Measurements from ENCODE around the gene STX1B. TPM values are rescaled to one million over a fixed set of nuclear protein-coding genes. Genes with fewer than 3 reads are reported as not detected.

STX1B gene
- total RNA-seq, 1 experiment from 2014 or later = 2.1 TPM

GRCh38 chr16:30996985-30997724 is 13.3 kb downstream of the STX1B start:
- peak; percentile 63 for DNase-seq (ENCODE audit: low read depth)

GRCh38 chr16:30996324-30996984 is 14.0 kb downstream of the STX1B start:
- no peak for DNase-seq (ENCODE audit: low read depth)

GRCh38 chr16:30995927-30996323 is 14.5 kb downstream of the STX1B start:
- no peak for DNase-seq (ENCODE audit: low read depth)

DNA sequence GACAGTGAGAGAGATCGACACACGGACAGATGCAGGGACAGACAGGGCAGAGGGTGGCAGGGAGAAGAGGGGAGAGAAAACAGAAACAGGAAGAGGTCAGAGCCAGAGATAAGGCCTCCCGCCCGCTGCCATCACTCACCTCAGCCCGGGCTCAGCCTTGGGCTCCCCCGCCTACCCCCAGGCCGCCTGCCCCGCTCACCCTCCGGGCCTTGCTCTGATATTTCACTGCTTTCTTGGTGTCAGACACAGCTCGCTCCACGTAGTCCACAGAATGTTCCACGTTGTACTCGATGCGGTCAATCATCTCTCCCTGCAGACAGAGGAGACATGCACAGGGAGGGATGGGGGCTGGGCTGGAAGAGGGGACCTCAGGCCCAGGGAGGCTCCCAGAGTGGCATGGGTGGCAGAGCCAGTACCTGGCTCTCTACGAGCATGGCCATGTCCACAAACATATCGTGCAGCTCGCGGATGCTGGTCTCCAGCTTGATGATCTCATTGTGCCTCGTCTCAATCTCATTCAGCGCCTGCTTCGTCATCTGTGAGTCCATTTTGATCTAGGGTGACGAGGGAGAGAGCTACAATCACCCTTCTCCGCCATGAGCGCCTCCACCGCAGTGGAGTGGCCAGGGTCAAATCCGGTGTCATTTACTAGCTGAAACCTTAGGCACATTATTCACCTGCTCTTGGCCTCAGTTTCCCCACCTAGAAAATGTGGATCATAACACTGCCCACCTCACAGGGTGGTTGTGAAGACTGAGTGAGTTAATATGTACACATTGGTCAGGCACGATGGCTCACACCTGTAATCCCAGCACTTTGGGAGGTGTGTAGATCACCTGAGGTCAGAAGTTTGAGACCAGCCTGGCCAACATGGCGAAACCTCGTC is 17.3 kb downstream of the STX1B start:
- no peak for DNase-seq (ENCODE audit: low read depth)

- DNase-seq (ENCODE audit: low read depth) = no peak
Measured at GRCh38 chr16:30992276-30992780, 18.1 kb downstream of the STX1B start.

DNA sequence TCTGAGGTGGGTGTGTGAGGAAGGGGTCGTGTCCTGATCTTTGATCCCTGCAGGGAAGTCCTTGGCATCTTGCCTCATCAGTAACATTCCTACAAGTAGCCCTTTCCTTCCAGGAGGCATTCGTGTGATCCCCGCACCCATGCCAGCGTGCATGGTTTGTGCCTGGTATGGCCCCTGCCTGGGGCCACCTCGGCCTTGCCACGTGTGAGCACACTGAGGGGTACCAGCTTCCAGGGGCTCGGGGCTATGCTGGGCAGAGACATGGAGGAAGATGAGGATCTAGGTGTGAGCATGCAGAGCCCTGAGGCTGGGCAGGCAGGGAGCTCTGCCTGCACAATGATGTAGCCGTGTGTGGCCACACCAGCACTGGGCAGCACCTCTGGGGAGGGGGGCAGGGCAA is 19.4 kb downstream of the STX1B start:
- DNase-seq (ENCODE audit: low read depth) = no peak

GRCh38 chr16:30990105-30990504 is 20.3 kb downstream of the STX1B start:
- DNase-seq (ENCODE audit: low read depth) = no peak

GRCh38 chr16:30989469-30990047 is 20.9 kb downstream of the STX1B start:
- DNase-seq (ENCODE audit: low read depth) = no peak

DNA sequence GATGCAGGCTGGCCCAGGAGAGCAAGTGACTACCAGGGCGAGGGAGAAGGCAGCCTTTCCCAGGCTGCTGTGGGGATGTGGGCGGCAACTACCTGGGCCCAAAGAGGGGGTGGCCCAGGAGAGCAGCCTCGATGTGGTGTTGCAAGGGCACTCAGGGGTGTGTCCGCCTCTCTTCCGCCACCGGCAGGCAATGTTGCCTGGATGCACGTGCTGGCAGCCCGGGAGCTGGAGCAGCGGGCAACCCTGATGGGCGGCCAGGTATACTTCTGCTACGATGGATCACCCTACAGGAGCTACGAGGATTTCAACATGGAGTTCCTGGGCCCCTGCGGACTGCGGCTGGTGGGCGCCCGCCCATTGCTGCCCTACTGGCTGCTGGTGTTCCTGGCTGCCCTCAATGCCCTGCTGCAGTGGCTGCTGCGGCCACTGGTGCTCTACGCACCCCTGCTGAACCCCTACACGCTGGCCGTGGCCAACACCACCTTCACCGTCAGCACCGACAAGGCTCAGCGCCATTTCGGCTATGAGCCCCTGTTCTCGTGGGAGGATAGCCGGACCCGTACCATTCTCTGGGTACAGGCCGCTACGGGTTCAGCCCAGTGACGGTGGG is 22.8 kb downstream of the STX1B start:
- DNase-seq (ENCODE audit: low read depth) = no peak

DNA sequence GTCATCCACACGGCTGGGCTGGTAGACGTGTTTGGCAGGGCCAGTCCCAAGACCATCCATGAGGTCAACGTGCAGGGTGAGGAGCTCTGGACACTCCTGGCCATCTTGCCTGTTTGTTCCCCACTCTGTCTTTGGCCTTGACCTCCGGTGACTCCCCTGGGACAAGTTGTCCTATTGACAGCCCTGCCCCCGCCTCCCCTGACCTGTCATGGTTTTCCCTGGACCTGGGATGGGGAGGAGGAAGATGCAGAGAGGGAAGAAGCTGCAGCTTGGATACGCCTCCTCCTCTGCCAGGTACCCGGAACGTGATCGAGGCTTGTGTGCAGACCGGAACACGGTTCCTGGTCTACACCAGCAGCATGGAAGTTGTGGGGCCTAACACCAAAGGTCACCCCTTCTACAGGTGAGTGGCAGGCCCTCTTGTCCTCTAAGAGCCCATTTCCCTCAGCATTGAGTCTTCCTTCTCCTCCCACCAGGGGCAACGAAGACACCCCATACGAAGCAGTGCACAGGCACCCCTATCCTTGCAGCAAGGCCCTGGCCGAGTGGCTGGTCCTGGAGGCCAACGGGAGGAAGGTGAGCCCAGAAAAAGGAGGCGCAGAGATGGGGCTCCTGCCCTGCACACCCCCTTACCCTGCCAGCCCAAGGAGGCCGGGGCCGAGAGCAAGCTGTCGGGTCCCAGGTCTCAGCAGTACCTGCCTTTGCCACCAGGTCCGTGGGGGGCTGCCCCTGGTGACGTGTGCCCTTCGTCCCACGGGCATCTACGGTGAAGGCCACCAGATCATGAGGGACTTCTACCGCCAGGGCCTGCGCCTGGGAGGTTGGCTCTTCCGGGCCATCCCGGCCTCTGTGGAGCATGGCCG is 24.1 kb downstream of the STX1B start:
- DNase-seq (ENCODE audit: low read depth) = no peak

DNA sequence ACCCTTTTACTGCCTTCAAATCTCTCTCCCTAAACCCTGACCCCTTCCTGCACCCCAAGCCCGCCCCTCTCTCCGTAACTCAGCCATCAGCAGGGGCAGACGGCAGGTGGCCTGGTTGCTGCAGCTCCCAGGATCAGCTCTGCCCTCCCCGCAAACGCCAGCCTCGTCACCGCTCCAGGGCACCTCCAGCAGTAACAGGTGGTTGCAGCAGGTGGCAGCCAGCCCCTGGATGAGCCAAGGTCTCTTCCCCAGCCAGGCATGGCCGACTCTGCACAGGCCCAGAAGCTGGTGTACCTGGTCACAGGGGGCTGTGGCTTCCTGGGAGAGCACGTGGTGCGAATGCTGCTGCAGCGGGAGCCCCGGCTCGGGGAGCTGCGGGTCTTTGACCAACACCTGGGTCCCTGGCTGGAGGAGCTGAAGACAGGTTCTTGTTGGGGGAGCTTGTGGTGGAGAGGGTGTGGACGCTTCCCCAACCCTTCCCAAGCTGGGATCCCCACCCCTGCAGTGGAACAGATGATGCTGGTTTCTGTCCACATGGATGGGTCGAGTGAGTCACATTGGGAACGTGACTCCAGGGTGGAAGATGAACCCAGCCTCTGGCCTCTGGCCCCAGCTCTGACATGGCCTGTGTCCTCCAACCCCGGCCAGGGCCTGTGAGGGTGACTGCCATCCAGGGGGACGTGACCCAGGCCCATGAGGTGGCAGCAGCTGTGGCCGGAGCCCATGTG is 24.9 kb downstream of the STX1B start:
- DNase-seq (ENCODE audit: low read depth) = peak; percentile 27

GRCh38 chr16:30984669-30985400 is 25.6 kb downstream of the STX1B start, which contains the start of gene HSD3B7:
HSD3B7 (plus strand) TSS chr16:30985207; CDS start chr16:30985659, 452 bp downstream.
- peak; percentile 74 for DNase-seq (ENCODE audit: low read depth)

GRCh38 chr16:30983898-30984610 is 26.4 kb downstream of the STX1B start:
- no peak for DNase-seq (ENCODE audit: low read depth)

GRCh38 chr16:30983289-30983889 is 27.0 kb downstream of the STX1B start:
- no peak for DNase-seq (ENCODE audit: low read depth)

DNA sequence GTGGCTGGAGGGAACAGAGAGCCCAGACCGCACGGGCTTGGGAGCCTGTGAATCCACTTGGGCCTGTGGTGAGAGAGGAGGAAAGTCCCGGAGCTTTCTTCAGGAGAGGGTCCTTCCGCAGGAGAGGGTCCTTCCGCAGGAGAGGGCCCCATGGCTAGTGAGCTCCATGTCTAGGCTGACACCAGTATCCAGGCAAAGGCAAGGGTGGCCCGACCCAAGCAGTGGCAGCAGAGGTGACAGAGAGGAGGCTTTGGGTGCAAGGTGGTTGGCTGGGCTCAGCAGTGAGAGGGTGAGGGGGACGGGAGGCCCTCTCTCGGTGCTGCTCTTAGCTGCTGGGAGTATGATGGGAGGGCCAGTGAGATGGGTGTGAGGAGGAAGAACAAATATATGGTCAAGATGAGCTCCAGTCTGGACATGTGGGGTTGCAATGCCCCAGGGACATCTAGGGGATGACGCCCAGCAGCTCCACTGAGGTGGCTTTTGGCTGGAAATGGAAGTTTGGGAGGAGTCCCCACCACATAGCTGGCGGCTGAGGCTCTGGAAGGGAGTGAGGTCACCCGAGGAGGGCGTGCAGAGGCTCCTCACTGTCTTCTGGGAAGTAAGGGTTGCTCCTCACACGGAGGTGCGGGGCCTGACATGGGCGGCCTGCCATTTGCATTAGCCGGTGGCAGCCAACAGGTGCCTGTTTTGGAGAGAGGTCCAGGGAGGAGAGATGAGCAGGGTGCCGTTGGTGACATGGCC is 27.7 kb downstream of the STX1B start:
- no peak for DNase-seq (ENCODE audit: low read depth)

- no peak for DNase-seq (ENCODE audit: low read depth)
Measured at GRCh38 chr16:30980959-30981358, 29.5 kb downstream of the STX1B start.

- DNase-seq (ENCODE audit: low read depth) = no peak
Measured at GRCh38 chr16:30980434-30980833, 30.0 kb downstream of the STX1B start.

Measured in HT1080 (cell line).